PC-3 (cell line): ENCODE measurements around the gene A2ML1. TPM values are rescaled to one million over a fixed set of nuclear protein-coding genes. Genes with fewer than 3 reads are reported as not detected.
A peak's percentile ranks its signal among the peaks of the same experiment; 100 is the strongest.
"Not testable (repeated sequence)": the region's sequence is repeated elsewhere in the genome, so short reads cannot be mapped to it uniquely, and the experiment has no call there.

Experiments
- ATAC-seq: fragments of 200-7000 bp; cut with Tn5 transposase; 2 replicates; pipeline ENCODE4 v1.9.1; 2020; ENCODE audit warnings: mild to moderate bottlenecking, moderate library complexity
- BruUV-seq: library from RNA; stranded (reverse); fragments of 400-500 nt; replicated peaks from 2 replicates; lab custom pipeline; 2021; lab: Mats Ljungman, UMichigan
- CTCF ChIA-PET: fragments of 300-600 bp; sonication (Branson Sonifier 250); formaldehyde crosslinking; loops from one replicate; lab custom pipeline; 2022; ENCODE audit warnings: antibody characterized with exemption; lab: Charles Lee
- POLR2A ChIA-PET: fragments of 300-600 bp; sonication (Branson Sonifier 250); formaldehyde crosslinking; loops from one replicate; lab custom pipeline; 2022; ENCODE audit warnings: antibody characterized with exemption; ENCODE audit not compliant: unreplicated experiment; lab: Charles Lee
- DNase-seq: peaks from one replicate; pipeline ENCODE4 v3.0.0-alpha.2; 2015
- H2AFZ ChIP-seq: fragments of 300-600 bp; sonication (generic); 2 replicates; pipeline ENCODE4 v1.6.0; 2016; ENCODE audit warnings: antibody characterized with exemption, low read length
- H3F3A ChIP-seq: fragments of 300-600 bp; sonication (generic); one replicate; pipeline ENCODE4 v1.6.0; 2017; ENCODE audit warnings: antibody characterized with exemption, low read length, control low read depth, mild to moderate bottlenecking; ENCODE audit not compliant: unreplicated experiment
- H3K27ac ChIP-seq: fragments of 300-600 bp; sonication (generic); 2 replicates; pipeline ENCODE4 v1.5.1; 2016; ENCODE audit warnings: mild to moderate bottlenecking, low read length
- H3K27me3 ChIP-seq: fragments of 300-600 bp; sonication (generic); 2 replicates; pipeline ENCODE4 v1.6.1; 2016; ENCODE audit warnings: low read length, mixed read lengths
- H3K36me3 ChIP-seq: fragments of 300-600 bp; sonication (generic); 2 replicates; pipeline ENCODE4 v1.6.1; 2016; ENCODE audit warnings: low read depth, mixed run types, low read length, mixed read lengths
- H3K4me1 ChIP-seq: fragments of 300-600 bp; sonication (generic); 2 replicates; pipeline ENCODE4 v1.5.1; 2016; ENCODE audit warnings: low read length; ENCODE audit not compliant: insufficient read depth
- H3K4me2 ChIP-seq: fragments of 300-600 bp; sonication (generic); 2 replicates; pipeline ENCODE4 v1.6.0; 2016; ENCODE audit warnings: low read length
- H3K4me3 ChIP-seq: fragments of 300-600 bp; sonication (generic); 2 replicates; pipeline ENCODE4 v1.5.1; 2016; ENCODE audit warnings: mild to moderate bottlenecking, low read length, mixed read lengths
- H3K79me2 ChIP-seq: fragments of 300-600 bp; sonication (generic); 2 replicates; pipeline ENCODE4 v1.6.1; 2017; ENCODE audit warnings: low read length, mixed read lengths
- H3K9ac ChIP-seq: fragments of 300-600 bp; sonication (generic); 2 replicates; pipeline ENCODE4 v1.6.0; 2016; ENCODE audit warnings: mild to moderate bottlenecking, low read length
- H3K9me2 ChIP-seq: fragments of 300-600 bp; sonication (generic); replicated peaks from 2 replicates; pipeline ENCODE4 v1.6.1; 2016; ENCODE audit warnings: mixed run types, low read length, mixed read lengths
- H3K9me3 ChIP-seq: fragments of 300-600 bp; sonication (generic); 2 replicates; pipeline ENCODE4 v1.6.1; 2016; ENCODE audit warnings: low read length, mixed read lengths
- H4K20me1 ChIP-seq: fragments of 300-600 bp; sonication (generic); 2 replicates; pipeline ENCODE4 v1.6.1; 2016; ENCODE audit warnings: low read length, mixed read lengths
- EZH2 ChIP-seq: fragments of 300-600 bp; sonication (generic); IDR thresholded peaks from one replicate; pipeline ENCODE4 v1.6.1; 2017; ENCODE audit warnings: antibody characterized with exemption, mild to moderate bottlenecking, low read length; ENCODE audit not compliant: unreplicated experiment
- EZH2phosphoT487 ChIP-seq: fragments of 300-600 bp; sonication (generic); IDR thresholded peaks from 2 replicates; pipeline ENCODE4 v1.6.1; 2018; ENCODE audit warnings: mild to moderate bottlenecking, antibody characterized with exemption, low read length, borderline replicate concordance
- intact Hi-C: fragments of 100-400 bp; cut with micrococcal nuclease; formaldehyde crosslinking; loops from 2 replicates; pipeline ENCODE4 v1.9.0; 2023
- total RNA-seq: library from RNA; depleted of rRNA; stranded (reverse); fragments of >200 nt; gene quantifications from 2 replicates; pipeline ENCODE4 v1.2.3, GENCODE V29; 2014
- TF ChIP-seq, protein P1 (sequence below): fragments of 300-600 bp; sonication (generic); conservative IDR thresholded peaks from 2 replicates; pipeline ENCODE4 v1.5.1; 2017; ENCODE audit warnings: antibody characterized with exemption, low read depth, mild to moderate bottlenecking, low read length

Gene A2ML1
- total RNA-seq, 1 experiment from 2014 or later: 0.36 TPM

DNA sequence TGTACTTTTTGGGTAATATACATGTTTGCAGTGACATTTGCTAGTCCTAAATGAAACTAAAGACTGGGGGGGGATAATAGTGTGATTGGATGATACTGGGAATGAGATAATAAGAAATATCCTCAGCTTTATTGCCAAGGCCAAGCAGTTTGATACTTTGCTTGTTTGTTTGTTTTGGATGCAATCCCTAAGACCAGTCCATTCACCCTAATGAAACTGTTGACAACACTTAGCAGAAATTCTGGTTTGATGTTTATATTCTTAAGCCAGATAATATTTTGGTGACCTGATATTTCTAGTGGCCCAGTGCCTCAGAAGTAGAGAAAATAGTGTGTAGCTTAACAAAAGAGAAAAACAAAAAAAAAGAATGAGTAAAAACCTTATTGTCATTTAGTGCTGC, 93.7 kb downstream of the A2ML1 start:
- ChIA-PET POLR2A (no interaction called here), CTCF (no interaction called here)
- no peaks in the 10 kb centered on the region for H3K27me3 ChIP-seq
- no peaks in the 10 kb centered on the region for H3K9me3 ChIP-seq
- no peaks in the 10 kb centered on the region for H3K79me2 ChIP-seq
- no peak overlapping the region for H3K9ac ChIP-seq
- intact Hi-C loops: no loop called here
- 0 out of 2 replicates have a peak overlapping the region, but pooled peaks have one; percentile 99 for H3K4me2 ChIP-seq
- BruUV-seq: TSS peak; percentile 33
- peaks cover 11% of the 10 kb centered on the region for H3K4me1 ChIP-seq
- H3F3A ChIP-seq: no peaks in the 10 kb centered on the region
- no peaks in the 10 kb centered on the region for H4K20me1 ChIP-seq
- TF ChIP-seq EZH2phosphoT487: no peak
- no peak for TF ChIP-seq EZH2
- TF ChIP-seq, protein P1, sequence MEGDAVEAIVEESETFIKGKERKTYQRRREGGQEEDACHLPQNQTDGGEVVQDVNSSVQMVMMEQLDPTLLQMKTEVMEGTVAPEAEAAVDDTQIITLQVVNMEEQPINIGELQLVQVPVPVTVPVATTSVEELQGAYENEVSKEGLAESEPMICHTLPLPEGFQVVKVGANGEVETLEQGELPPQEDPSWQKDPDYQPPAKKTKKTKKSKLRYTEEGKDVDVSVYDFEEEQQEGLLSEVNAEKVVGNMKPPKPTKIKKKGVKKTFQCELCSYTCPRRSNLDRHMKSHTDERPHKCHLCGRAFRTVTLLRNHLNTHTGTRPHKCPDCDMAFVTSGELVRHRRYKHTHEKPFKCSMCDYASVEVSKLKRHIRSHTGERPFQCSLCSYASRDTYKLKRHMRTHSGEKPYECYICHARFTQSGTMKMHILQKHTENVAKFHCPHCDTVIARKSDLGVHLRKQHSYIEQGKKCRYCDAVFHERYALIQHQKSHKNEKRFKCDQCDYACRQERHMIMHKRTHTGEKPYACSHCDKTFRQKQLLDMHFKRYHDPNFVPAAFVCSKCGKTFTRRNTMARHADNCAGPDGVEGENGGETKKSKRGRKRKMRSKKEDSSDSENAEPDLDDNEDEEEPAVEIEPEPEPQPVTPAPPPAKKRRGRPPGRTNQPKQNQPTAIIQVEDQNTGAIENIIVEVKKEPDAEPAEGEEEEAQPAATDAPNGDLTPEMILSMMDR: no peak
- ATAC-seq: no peak
- no peaks in the 10 kb centered on the region for H3K9me2 ChIP-seq
- H2AFZ ChIP-seq: no peak overlapping the region
- H3K36me3 ChIP-seq: no peaks in the 10 kb centered on the region
- no peak overlapping the region; the same call in 1 of the 2 replicates for H3K4me3 ChIP-seq
- no peak overlapping the region for H3K27ac ChIP-seq
- DNase-seq: no peak

DNA sequence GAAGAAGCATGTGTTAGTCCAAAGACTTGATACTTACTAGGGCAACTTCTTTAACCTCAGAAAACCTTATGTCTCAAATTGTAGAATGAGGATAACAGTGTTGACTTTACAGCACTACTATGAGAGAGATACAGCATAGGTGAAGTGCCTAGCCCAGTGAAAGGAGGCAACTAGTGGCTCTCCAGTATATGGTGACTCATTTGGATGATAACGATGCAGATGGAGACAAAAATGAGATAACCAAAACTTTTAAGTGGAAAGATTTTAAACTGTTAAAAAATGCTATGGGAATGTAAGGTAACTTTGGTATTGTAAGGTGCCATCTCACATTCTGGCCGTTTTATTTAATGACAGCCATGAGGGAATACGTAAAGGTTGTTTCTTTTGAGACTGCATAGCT, 94.6 kb downstream of the A2ML1 start:
- Histone ChIP-seq H3K9ac (no peak overlapping the region), H3K4me3 (no peak overlapping the region), H3K27me3 (no peaks in the 10 kb centered on the region), H3F3A (no peaks in the 10 kb centered on the region), H3K27ac (no peak overlapping the region), H3K4me1 (peaks cover 11% of the 10 kb centered on the region), H3K36me3 (no peaks in the 10 kb centered on the region), H3K9me2 (no peaks in the 10 kb centered on the region), H3K79me2 (no peaks in the 10 kb centered on the region), H4K20me1 (no peaks in the 10 kb centered on the region), H2AFZ (no peak overlapping the region), H3K9me3 (no peaks in the 10 kb centered on the region), H3K4me2 (no peak overlapping the region)
- BruUV-seq: no TSS peak
- CTCF ChIA-PET: no interaction called here
- DNase-seq: no peak
- ATAC-seq: no peak
- POLR2A ChIA-PET: no interaction called here
- TF ChIP-seq, protein P1: no peak
- TF ChIP-seq EZH2 (no peak), EZH2phosphoT487 (no peak)
- intact Hi-C loops: no loop called here

DNA sequence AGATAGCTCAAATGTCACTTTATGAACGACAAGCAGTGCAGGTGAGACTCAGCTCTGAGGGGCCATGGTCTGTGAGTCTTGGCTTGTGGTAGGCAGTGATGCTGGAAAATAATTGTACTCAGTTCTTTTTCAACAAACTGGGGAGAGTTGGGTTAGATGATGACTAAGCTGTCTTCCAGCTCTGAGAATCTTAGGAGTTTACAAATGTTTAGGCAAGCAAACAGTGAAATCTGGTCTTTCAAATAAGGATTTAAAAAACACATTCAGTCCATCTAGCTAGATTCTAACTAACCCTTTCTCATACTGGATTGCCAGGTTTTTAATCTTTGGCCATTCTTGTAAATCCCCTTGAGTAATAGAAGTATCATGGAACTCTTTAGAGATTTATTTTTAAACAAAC, 95.3 kb downstream of the A2ML1 start:
- H4K20me1 ChIP-seq: no peaks in the 10 kb centered on the region
- H3K27ac ChIP-seq: no peak overlapping the region
- H2AFZ ChIP-seq: no peak overlapping the region
- no peaks in the 10 kb centered on the region for H3K9me2 ChIP-seq
- H3F3A ChIP-seq: no peaks in the 10 kb centered on the region
- intact Hi-C loops: no loop called here
- no peaks in the 10 kb centered on the region for H3K79me2 ChIP-seq
- no peak overlapping the region for H3K4me3 ChIP-seq
- POLR2A ChIA-PET: no interaction called here
- peaks cover 11% of the 10 kb centered on the region for H3K4me1 ChIP-seq
- ATAC-seq: no peak
- no peak overlapping the region for H3K9ac ChIP-seq
- H3K9me3 ChIP-seq: no peaks in the 10 kb centered on the region
- TF ChIP-seq, protein P1: no peak
- TF ChIP-seq EZH2 (no peak), EZH2phosphoT487 (no peak)
- no peak overlapping the region for H3K4me2 ChIP-seq
- CTCF ChIA-PET: no interaction called here
- no peaks in the 10 kb centered on the region for H3K27me3 ChIP-seq
- no peaks in the 10 kb centered on the region for H3K36me3 ChIP-seq
- no TSS peak for BruUV-seq
- DNase-seq: no peak

DNA sequence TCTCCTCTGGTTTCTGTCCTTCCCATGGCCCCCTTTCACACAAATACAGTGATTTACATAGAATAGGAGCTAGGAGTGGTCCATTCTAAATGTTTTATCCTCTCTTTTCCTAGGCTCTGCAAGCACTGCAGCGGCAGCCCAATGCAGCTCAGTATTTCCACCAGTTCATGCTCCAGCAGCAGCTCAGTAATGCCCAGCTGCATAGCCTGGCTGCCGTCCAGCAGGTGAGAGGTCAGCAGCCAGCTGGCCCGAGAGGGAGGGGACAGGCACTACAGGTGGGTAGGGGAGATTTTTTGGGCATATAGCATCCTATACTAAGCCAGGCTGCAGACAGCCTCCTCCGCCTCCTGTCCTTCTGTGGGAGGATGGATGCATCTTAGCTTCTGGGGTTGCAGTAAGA, 97.2 kb downstream of the A2ML1 start:
- H3K4me1 ChIP-seq, H3F3A ChIP-seq, CTCF ChIA-PET, H3K4me2 ChIP-seq, H3K9me2 ChIP-seq, ATAC-seq, H3K79me2 ChIP-seq, BruUV-seq, H3K4me3 ChIP-seq, DNase-seq, POLR2A ChIA-PET, H3K27me3 ChIP-seq, H3K9me3 ChIP-seq, H3K9ac ChIP-seq, H3K36me3 ChIP-seq, H2AFZ ChIP-seq, intact Hi-C loops, H3K27ac ChIP-seq, H4K20me1 ChIP-seq: not testable (repeated sequence)
